PC-3 (cell line): ENCODE data around the gene ACADS.

ENCODE experiments used
- EZH2 ChIP-seq: fragments of 300-600 bp; sonication (generic); IDR thresholded peaks from one replicate; pipeline ENCODE4 v1.6.1; 2017; ENCODE audit warnings: antibody characterized with exemption, mild to moderate bottlenecking, low read length; ENCODE audit not compliant: unreplicated experiment
- EZH2phosphoT487 ChIP-seq: fragments of 300-600 bp; sonication (generic); IDR thresholded peaks from 2 replicates; pipeline ENCODE4 v1.6.1; 2018; ENCODE audit warnings: mild to moderate bottlenecking, antibody characterized with exemption, low read length, borderline replicate concordance
- TF ChIP-seq, protein P1 (sequence below): fragments of 300-600 bp; sonication (generic); conservative IDR thresholded peaks from 2 replicates; pipeline ENCODE4 v1.5.1; 2017; ENCODE audit warnings: antibody characterized with exemption, low read depth, mild to moderate bottlenecking, low read length

DNA sequence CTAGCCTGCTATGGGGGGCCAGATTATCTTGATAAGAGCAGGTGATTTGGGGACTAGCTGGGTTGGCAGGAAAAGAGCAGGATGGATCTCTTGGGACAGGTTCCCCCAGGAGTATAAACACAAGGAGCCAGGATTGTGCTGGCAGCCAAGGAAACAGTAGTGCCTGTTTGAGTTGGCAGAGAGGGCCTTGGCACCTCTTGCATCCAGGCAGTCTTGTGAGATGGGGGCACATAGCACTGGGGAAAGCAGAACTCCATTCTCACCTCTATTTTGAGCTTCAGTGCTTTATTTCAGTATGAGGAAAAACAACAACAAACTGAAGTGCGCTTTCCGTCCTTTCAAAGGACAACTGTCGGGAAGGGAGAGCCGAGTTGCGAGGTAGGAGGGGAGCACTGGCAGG, 24.7 kb upstream of the ACADS start:
- TF ChIP-seq, protein P1, sequence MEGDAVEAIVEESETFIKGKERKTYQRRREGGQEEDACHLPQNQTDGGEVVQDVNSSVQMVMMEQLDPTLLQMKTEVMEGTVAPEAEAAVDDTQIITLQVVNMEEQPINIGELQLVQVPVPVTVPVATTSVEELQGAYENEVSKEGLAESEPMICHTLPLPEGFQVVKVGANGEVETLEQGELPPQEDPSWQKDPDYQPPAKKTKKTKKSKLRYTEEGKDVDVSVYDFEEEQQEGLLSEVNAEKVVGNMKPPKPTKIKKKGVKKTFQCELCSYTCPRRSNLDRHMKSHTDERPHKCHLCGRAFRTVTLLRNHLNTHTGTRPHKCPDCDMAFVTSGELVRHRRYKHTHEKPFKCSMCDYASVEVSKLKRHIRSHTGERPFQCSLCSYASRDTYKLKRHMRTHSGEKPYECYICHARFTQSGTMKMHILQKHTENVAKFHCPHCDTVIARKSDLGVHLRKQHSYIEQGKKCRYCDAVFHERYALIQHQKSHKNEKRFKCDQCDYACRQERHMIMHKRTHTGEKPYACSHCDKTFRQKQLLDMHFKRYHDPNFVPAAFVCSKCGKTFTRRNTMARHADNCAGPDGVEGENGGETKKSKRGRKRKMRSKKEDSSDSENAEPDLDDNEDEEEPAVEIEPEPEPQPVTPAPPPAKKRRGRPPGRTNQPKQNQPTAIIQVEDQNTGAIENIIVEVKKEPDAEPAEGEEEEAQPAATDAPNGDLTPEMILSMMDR = no peak
- TF ChIP-seq EZH2 (no peak), EZH2phosphoT487 (no peak)
